ENCODE measurements around the gene PGLYRP4. TPM values are rescaled to one million over a fixed set of nuclear protein-coding genes. Genes with fewer than 3 reads are reported as not detected.

The PGLYRP4 gene
- total and polyA plus RNA-seq, 4 donors, result not detected

- TF ChIP-seq HNF4G (IDR thresholded peaks at IDR 0.05) (no peak), GABPA (IDR thresholded peaks at IDR 0.05 in 1 of 2, conservative IDR thresholded peaks at IDR 0.05 in 1 of 2) (no peak), CTCF (IDR thresholded peaks at IDR 0.05; ENCODE audit: low read depth, low read length, missing input control) (no peak), SP1 (IDR thresholded peaks at IDR 0.05) (no peak), RAD21 (IDR thresholded peaks at IDR 0.05) (no peak), FOXA1 (IDR thresholded peaks at IDR 0.05) (no peak), MAX (IDR thresholded peaks at IDR 0.05) (no peak), TAF1 (conservative IDR thresholded peaks at IDR 0.05) (no peak)
These were observed 38.1 kb downstream of the PGLYRP4 start for GRCh38 chr1:153310526-153310925.

GRCh38 chr1:153309441-153309840, 39.2 kb downstream of the PGLYRP4 start:
- TF ChIP-seq FOXA1 (IDR thresholded peaks at IDR 0.05) (no peak), ZBTB33 (IDR thresholded peaks at IDR 0.05) (no peak)
- Histone ChIP-seq H3K4me1 (ENCODE audit: control insufficient read depth in 4 of 4, insufficient read depth in 4 of 4, low read length in 3 of 4) (no peaks in the 10 kb centered on the region), H3K4me3 (ENCODE audit: low read depth in 1 of 3, low read length in 3 of 3) (no peak overlapping the region), H3K27ac (ENCODE audit: low read depth in 1 of 2, low read length in 2 of 2) (no peak overlapping the region), H3K36me3 (ENCODE audit: control insufficient read depth in 4 of 4, insufficient read depth in 3 of 4, low read depth in 1 of 4, low read length in 3 of 4) (no peaks in the 10 kb centered on the region), H3K27me3 (ENCODE audit: control insufficient read depth in 4 of 4, insufficient read depth in 4 of 4, low read length in 3 of 4) (no peaks in the 10 kb centered on the region), H3K9me3 (ENCODE audit: control insufficient read depth in 4 of 4, low read length in 3 of 4) (no peaks in the 10 kb centered on the region), H3K9ac (ENCODE audit: low read depth in 1 of 2, low read length in 2 of 2) (no peak overlapping the region)
- WGBS, result 70% methylated on average over 2 of the region's 2 CpGs
- no peak for DNase-seq (ENCODE audit: low spot score)

More at GRCh38 chr1:153310526-153310925, 38.1 kb downstream of the PGLYRP4 start:
- Histone ChIP-seq H3K27me3 (ENCODE audit: control insufficient read depth in 4 of 4, insufficient read depth in 4 of 4, low read length in 3 of 4) (no peaks in the 10 kb centered on the region), H3K36me3 (ENCODE audit: control insufficient read depth in 4 of 4, insufficient read depth in 3 of 4, low read depth in 1 of 4, low read length in 3 of 4) (no peaks in the 10 kb centered on the region), H3K27ac (ENCODE audit: low read depth in 1 of 2, low read length in 2 of 2) (no peak overlapping the region), H3K4me3 (ENCODE audit: low read depth in 1 of 3, low read length in 3 of 3) (no peak overlapping the region), H3K4me1 (ENCODE audit: control insufficient read depth in 4 of 4, insufficient read depth in 4 of 4, low read length in 3 of 4) (no peaks in the 10 kb centered on the region), H3K9me3 (ENCODE audit: control insufficient read depth in 4 of 4, low read length in 3 of 4) (no peaks in the 10 kb centered on the region), H3K9ac (ENCODE audit: low read depth in 1 of 2, low read length in 2 of 2) (no peak overlapping the region)
- no peak for DNase-seq (ENCODE audit: low spot score)
- 77% methylated on average over 7 of the region's 7 CpGs for WGBS

GRCh38 chr1:153308540-153308939, 40.1 kb downstream of the PGLYRP4 start:
- no peak for DNase-seq (ENCODE audit: low spot score)
- H3K9me3 ChIP-seq (ENCODE audit: control insufficient read depth in 4 of 4, low read length in 3 of 4), result no peaks in the 10 kb centered on the region
- H3K27me3 ChIP-seq (ENCODE audit: control insufficient read depth in 4 of 4, insufficient read depth in 4 of 4, low read length in 3 of 4), result no peaks in the 10 kb centered on the region
- no peak overlapping the region for H3K4me3 ChIP-seq (ENCODE audit: low read depth in 1 of 3, low read length in 3 of 3)
- no peaks in the 10 kb centered on the region for H3K4me1 ChIP-seq (ENCODE audit: control insufficient read depth in 4 of 4, insufficient read depth in 4 of 4, low read length in 3 of 4)
- H3K36me3 ChIP-seq (ENCODE audit: control insufficient read depth in 4 of 4, insufficient read depth in 3 of 4, low read depth in 1 of 4, low read length in 3 of 4), result no peaks in the 10 kb centered on the region
- 71% methylated on average over 2 of the region's 2 CpGs for WGBS
- no peak overlapping the region for H3K27ac ChIP-seq (ENCODE audit: low read depth in 1 of 2, low read length in 2 of 2)
- TF ChIP-seq MAX (IDR thresholded peaks at IDR 0.05), result no peak
- no peak for TF ChIP-seq CTCF (IDR thresholded peaks at IDR 0.05; ENCODE audit: low read depth, low read length, missing input control)
- TF ChIP-seq EGR1 (IDR thresholded peaks at IDR 0.05; ENCODE audit: low read depth in 2 of 2), result no peak
- TF ChIP-seq RAD21 (IDR thresholded peaks at IDR 0.05), result no peak
- H3K9ac ChIP-seq (ENCODE audit: low read depth in 1 of 2, low read length in 2 of 2), result no peak overlapping the region

Data from liver (tissue), 9 donors.